Measurements from ENCODE around the gene HSPBP1. TPM values are rescaled to one million over a fixed set of nuclear protein-coding genes. Genes with fewer than 3 reads are reported as not detected.

The HSPBP1 gene
- total RNA-seq, 4 donors from 2014 or later = 24.2 to 48.4 (median 31.2) TPM

GRCh38 chr19:55270172-55270942, 9.6 kb downstream of the HSPBP1 start:
- H3K27me3 ChIP-seq = no peaks in the 10 kb centered on the region
- intact Hi-C loops (cut with DNase I) = no loop called here
- H3K4me1 ChIP-seq = no peaks in the 10 kb centered on the region
- no peak overlapping the region for H3K4me3 ChIP-seq (replicated peaks in 1 of 3)
- DNase-seq = no peak
- H3K9me3 ChIP-seq = no peaks in the 10 kb centered on the region
- TF ChIP-seq POLR2A (IDR thresholded peaks at IDR 0.05) (no peak), CTCF (IDR thresholded peaks at IDR 0.05) (no peak)
- WGBS, 2 donors = 91% methylated on average over 17 to 25 of the region's 25 CpGs
- H3K36me3 ChIP-seq = peaks cover 0 to 15% of the 10 kb centered on the region in 2 donors
- H3K27ac ChIP-seq = no peak overlapping the region

GRCh38 chr19:55269299-55269698, 10.6 kb downstream of the HSPBP1 start:
- Histone ChIP-seq H3K27ac (no peak overlapping the region), H3K4me1 (no peaks in the 10 kb centered on the region), H3K9me3 (no peaks in the 10 kb centered on the region), H3K4me3 (replicated peaks in 1 of 3) (no peak overlapping the region), H3K36me3 (peaks cover 0 to 15% of the 10 kb centered on the region in 2 donors), H3K27me3 (no peaks in the 10 kb centered on the region)
- intact Hi-C loops (cut with DNase I) = no loop called here
- no peak for TF ChIP-seq POLR2A (IDR thresholded peaks at IDR 0.05)
- TF ChIP-seq CTCF (IDR thresholded peaks at IDR 0.05) = no peak
- WGBS, 2 donors = 79 to 88% methylated on average over 8 of the region's 8 CpGs
- DNase-seq = no peak

- Histone ChIP-seq H3K27ac (no peak overlapping the region), H3K36me3 (peaks cover 0 to 4% of the 10 kb centered on the region in 2 donors), H3K9me3 (no peaks in the 10 kb centered on the region), H3K4me3 (replicated peaks in 1 of 3) (no peak overlapping the region), H3K4me1 (no peaks in the 10 kb centered on the region), H3K27me3 (no peaks in the 10 kb centered on the region)
- intact Hi-C loops (cut with DNase I) = no loop called here
- 97 to 98% methylated on average over 4 of the region's 4 CpGs for WGBS, 2 donors
- TF ChIP-seq CTCF (IDR thresholded peaks at IDR 0.05) = no peak
- no peak for TF ChIP-seq POLR2A (IDR thresholded peaks at IDR 0.05)
- no peak for DNase-seq
Observed at GRCh38 chr19:55266840-55267239, 13.1 kb downstream of the HSPBP1 start.

- DNase-seq = no peak
- Histone ChIP-seq H3K27ac (no peak overlapping the region), H3K4me3 (replicated peaks in 1 of 3) (no peak overlapping the region), H3K27me3 (no peaks in the 10 kb centered on the region), H3K36me3 (peaks cover 0 to 4% of the 10 kb centered on the region in 2 donors), H3K9me3 (no peaks in the 10 kb centered on the region), H3K4me1 (no peaks in the 10 kb centered on the region)
- intact Hi-C loops (cut with DNase I) = no loop called here
- TF ChIP-seq POLR2A (IDR thresholded peaks at IDR 0.05) (no peak), CTCF (IDR thresholded peaks at IDR 0.05) (no peak)
- WGBS, 2 donors = 95 to 96% methylated on average over 3 of the region's 3 CpGs
Observed at GRCh38 chr19:55266404-55266803, 13.5 kb downstream of the HSPBP1 start.

GRCh38 chr19:55265723-55266386, 14.1 kb downstream of the HSPBP1 start:
- Histone ChIP-seq H3K27me3 (no peaks in the 10 kb centered on the region), H3K4me3 (replicated peaks in 1 of 3) (no peak overlapping the region), H3K36me3 (peaks cover 0 to 4% of the 10 kb centered on the region in 2 donors), H3K27ac (no peak overlapping the region), H3K9me3 (no peaks in the 10 kb centered on the region), H3K4me1 (no peaks in the 10 kb centered on the region)
- WGBS, 2 donors = 88 to 98% methylated on average over 12 of the region's 12 CpGs
- DNase-seq = no peak
- TF ChIP-seq POLR2A (IDR thresholded peaks at IDR 0.05) (no peak), CTCF (IDR thresholded peaks at IDR 0.05) (no peak)
- intact Hi-C loops (cut with DNase I) = no loop called here
